GM12892 (cell line): ENCODE measurements around the gene MDFIC.

Experiments used
- DNase-seq: peaks from one replicate; pipeline ENCODE4 v3.0.0; 2011; ENCODE audit not compliant: insufficient read length
- FAIRE-seq: peaks from 2 replicates; lab custom pipeline; 2011; peaks lifted over from hg19 to GRCh38; lab: Jason Lieb, UNC
- POLR2A ChIP-seq: IDR thresholded peaks from 2 replicates; pipeline ENCODE4 v1.6.1; 2011; ENCODE audit warnings: low read depth, low read length, control low read depth
- POLR2AphosphoS5 ChIP-seq: IDR thresholded peaks from 2 replicates; pipeline ENCODE4 v1.6.1; 2011; ENCODE audit warnings: low read depth, low read length, control low read depth
- TAF1 ChIP-seq: IDR thresholded peaks from 2 replicates; pipeline ENCODE4 v1.6.1; 2011; ENCODE audit warnings: low read depth, mild to moderate bottlenecking, control low read depth, low read length, borderline replicate concordance

MDFIC gene

GRCh38 chr7:115037128-115037802 lies 115.4 kb downstream of the MDFIC start:
- TF ChIP-seq POLR2A (no peak), POLR2AphosphoS5 (no peak), TAF1 (no peak)
- no peak for FAIRE-seq
- no peak for DNase-seq

DNA sequence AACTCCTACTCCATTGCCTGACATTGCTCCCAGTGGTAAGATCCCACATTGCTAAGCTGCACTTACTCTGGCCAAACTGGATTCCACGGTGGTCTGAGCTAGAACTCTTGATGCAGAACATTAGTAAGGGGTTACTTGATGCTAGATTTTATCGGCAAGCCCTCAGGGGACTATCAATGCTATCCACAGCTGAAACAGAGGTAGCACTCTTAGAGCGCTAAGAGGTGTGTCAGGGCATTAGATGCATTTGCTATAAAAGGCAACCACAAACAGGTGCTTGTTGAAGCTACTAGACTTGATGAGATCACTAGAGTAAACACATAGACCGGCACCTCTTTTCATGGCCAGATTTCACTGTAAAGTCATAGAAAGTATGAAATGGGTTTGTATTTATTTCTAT lies 116.3 kb downstream of the MDFIC start:
- FAIRE-seq (no peak), DNase-seq (no peak)
- TF ChIP-seq POLR2A (no peak), TAF1 (no peak), POLR2AphosphoS5 (no peak)

DNA sequence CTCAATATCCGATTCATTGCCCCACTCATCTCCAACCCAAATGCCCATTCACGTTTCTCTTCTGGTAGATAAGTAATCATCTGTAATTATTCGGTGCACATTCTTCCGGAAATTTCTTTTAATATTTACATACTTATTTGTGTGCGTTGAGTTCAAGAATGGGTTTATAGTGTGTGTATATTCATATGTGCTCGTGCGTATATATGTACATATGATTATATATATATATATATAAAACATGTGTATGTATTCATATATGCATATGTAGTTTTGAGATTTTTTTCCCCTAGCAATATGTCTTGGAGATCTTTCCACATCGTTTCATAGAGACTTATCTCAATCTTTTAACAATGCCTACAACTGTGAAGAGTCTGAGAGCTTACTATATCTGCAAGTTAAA lies 118.2 kb downstream of the MDFIC start:
- FAIRE-seq (no peak), DNase-seq (no peak)
- TF ChIP-seq TAF1 (no peak), POLR2AphosphoS5 (no peak), POLR2A (no peak)

DNA sequence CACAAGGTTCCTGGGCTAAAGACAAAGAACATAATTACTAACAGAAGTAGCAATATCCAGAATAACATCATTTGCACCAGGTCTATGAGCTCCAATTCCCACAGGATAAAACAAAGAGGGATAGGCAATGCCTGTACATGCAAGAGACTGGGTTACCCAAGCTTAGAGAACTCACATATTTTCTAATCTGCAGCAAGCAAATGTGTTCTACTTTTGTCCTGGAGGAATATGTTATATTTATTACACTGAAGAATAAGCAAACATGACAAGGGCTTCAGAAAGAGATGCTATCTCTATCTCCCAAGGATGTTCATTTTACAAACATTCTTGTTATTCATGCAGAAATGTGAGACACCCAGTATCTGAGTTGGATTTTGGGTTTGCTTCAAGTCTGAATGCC lies 118.6 kb downstream of the MDFIC start:
- no peak for TF ChIP-seq POLR2AphosphoS5
- no peak for TF ChIP-seq POLR2A
- TF ChIP-seq TAF1, result no peak
- DNase-seq (no peak), FAIRE-seq (no peak)

DNA sequence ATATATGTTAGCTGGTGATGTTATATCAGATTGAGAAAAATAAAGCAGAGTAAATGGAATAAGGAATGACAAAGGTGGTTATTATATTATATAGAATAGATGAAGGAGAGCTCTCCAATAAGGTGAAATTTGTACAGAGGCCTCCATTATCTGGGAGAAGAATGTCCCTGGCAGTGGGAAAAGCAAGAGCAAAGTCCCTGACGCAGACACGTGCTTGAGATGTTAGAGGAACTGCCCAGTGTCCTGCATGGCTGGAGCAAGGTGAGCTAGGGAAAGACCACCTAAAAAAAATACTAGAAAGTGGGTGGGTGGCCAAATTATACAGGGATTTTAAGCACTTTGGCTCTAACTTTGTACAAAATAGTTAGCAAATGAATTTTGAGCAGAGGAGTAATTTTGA lies 120.7 kb downstream of the MDFIC start:
- TF ChIP-seq TAF1, result no peak
- TF ChIP-seq POLR2A, result no peak
- no peak for TF ChIP-seq POLR2AphosphoS5
- DNase-seq, result no peak
- no peak for FAIRE-seq

DNA sequence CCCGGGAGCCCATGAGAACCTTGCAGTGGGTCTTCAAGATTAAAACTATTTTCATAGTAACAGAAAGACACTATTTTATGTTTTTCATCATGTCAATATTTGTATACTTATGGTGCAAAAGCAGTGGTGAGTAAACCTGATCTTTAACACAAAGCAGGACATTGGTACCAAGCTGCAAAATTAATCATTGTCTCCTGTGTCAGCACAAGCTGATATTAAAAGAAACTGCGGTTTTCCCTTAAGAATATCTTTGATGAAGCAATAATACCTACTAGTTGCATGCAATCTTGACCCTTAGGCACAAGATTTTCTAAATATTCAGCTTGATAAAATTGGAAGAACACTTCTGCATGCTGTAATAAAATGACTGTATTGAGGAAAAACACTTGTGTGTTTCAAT lies 121.7 kb downstream of the MDFIC start:
- FAIRE-seq, result no peak
- no peak for DNase-seq
- TF ChIP-seq TAF1 (no peak), POLR2A (no peak), POLR2AphosphoS5 (no peak)

DNA sequence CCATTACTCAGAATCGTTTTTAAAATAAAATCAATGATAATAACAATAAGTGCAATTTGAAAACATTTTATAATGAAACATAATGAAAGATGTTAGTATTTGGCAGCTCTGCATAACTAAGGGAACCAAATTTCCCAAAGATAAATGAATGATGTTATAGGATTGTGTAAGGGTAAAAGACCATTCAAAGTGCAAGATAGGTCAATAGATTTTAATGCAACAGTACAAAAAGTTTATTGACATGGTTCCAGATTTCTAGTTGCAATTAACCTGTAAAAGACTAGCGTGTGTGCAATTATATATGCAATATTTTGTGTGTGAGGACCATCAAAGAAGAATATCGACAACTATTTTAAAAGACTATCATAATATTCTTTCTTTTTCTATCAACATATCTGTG lies 122.3 kb downstream of the MDFIC start:
- TF ChIP-seq POLR2A, result no peak
- TF ChIP-seq TAF1, result no peak
- no peak for TF ChIP-seq POLR2AphosphoS5
- DNase-seq (no peak), FAIRE-seq (no peak)

- DNase-seq (no peak), FAIRE-seq (no peak)
- no peak for TF ChIP-seq POLR2A
- no peak for TF ChIP-seq POLR2AphosphoS5
- TF ChIP-seq TAF1, result no peak
Measured at GRCh38 chr7:115047958-115048720, 126.2 kb downstream of the MDFIC start.

DNA sequence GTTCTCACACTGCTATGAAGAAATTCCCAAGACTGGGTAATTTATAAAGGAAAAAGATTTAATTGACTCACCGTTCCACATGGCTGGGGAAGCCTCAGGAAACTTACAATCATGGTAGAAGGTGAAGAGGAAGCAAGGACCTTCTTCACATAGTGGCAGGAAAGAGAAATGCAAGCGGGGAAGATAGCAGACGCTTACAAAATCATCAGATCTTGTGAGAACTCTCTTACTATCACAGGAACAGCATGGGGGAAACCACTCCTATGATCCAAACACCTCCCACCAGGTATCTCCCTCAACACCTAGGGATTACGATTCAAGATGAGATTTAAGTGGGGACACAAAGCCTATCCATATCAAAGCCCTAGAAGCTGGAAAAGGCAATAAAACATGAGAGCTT lies 130.8 kb downstream of the MDFIC start:
- FAIRE-seq (no peak), DNase-seq (no peak)
- TF ChIP-seq POLR2AphosphoS5 (no peak), TAF1 (no peak), POLR2A (no peak)

GRCh38 chr7:115054478-115055065 lies 132.7 kb downstream of the MDFIC start:
- FAIRE-seq (no peak), DNase-seq (no peak)
- TF ChIP-seq TAF1, result no peak
- TF ChIP-seq POLR2AphosphoS5, result no peak
- TF ChIP-seq POLR2A, result no peak

DNA sequence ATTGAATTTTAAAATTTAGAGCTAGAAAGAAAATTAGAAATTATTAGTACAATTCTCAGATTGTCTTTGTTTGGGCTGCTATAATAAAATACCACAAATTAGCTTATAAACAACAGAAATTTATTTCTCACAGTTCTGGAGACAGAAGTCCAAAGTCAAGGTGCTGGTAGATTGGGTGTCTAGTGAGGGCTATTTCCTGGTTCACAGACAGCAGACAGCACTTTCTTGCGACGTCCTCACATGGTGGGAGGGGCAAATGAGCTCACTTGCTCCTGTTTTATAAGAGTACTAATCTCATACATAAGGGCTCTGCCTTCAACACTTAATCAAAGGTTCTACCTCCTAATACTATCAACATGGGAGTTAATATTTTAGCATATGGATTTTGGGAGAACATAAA lies 134.1 kb downstream of the MDFIC start:
- DNase-seq (no peak), FAIRE-seq (no peak)
- no peak for TF ChIP-seq POLR2A
- TF ChIP-seq POLR2AphosphoS5, result no peak
- TF ChIP-seq TAF1, result no peak

DNA sequence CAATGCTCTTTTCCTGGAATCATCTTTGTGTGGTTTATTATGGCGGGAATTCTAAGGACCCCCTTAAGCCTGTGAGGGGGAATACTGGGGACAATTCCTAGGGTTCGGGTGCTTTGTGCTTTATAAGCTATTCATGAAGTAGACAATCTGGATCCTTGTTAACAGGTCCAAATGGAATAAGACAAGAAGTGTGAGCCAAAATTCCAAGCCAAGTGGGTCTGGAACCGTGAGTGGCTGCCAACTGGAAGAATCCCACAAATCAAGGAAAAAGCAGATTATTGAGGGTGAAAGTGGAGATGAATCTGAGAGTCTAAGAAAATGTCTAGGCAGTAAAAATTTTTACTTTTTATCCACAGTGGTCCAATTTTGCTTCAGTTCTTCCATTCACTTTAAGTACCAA lies 136.8 kb downstream of the MDFIC start:
- FAIRE-seq, result no peak
- TF ChIP-seq POLR2AphosphoS5 (no peak), TAF1 (no peak), POLR2A (no peak)
- no peak for DNase-seq
